DND-41 (cell line): ENCODE results near the gene COPS8.

Experiments used
- CTCF ChIP-seq: IDR thresholded peaks from 2 replicates; pipeline ENCODE4 v1.5.1; 2012; ENCODE audit warnings: borderline replicate concordance, low read length, moderate library complexity, mild to moderate bottlenecking; ENCODE audit not compliant: poor library complexity, severe bottlenecking; ENCODE audit errors: extremely low read depth
- EZH2 ChIP-seq: IDR thresholded peaks from 3 replicates; pipeline ENCODE4 v1.6.1; 2012; ENCODE audit warnings: borderline replicate concordance, low read depth, mild to moderate bottlenecking, moderate library complexity, low read length, inconsistent platforms; ENCODE audit not compliant: severe bottlenecking

GRCh38 chr2:237102428-237102827 lies 16.7 kb downstream of the COPS8 start:
- TF ChIP-seq EZH2: no peak
- TF ChIP-seq CTCF: no peak
